RCC 7860 (cell line): Measurements from ENCODE around the gene ZNF407.
A peak's percentile ranks its signal among the peaks of the same experiment; 100 is the strongest.

Source experiments
- DNase-seq: peaks from one replicate; pipeline ENCODE4 v3.0.0-alpha.2; 2015; ENCODE audit warnings: low spot score
- FAIRE-seq: peaks from 2 replicates; lab custom pipeline; 2012; peaks lifted over from hg19 to GRCh38; lab: Jason Lieb, UNC

ZNF407 gene

DNA sequence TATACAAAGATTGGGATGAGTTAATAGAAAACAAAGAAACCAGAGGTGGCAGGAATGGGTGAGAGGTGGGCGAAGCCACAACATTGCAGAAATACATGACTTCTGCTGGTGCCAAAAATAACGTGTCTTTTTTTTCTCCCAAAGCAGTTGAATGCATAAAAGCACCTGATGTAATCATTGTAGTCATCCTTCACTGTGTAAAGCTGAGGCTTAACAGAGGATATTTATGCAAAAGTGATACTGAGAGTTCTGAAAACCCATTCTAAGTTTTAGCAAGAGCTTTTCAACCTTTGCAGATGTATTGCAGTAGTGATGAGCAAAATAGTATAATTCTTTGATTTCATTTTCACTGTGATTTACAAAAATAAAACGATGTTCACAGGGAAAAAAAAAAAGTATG, 438.3 kb downstream of the ZNF407 start:
- FAIRE-seq, result no peak
- no peak for DNase-seq

DNA sequence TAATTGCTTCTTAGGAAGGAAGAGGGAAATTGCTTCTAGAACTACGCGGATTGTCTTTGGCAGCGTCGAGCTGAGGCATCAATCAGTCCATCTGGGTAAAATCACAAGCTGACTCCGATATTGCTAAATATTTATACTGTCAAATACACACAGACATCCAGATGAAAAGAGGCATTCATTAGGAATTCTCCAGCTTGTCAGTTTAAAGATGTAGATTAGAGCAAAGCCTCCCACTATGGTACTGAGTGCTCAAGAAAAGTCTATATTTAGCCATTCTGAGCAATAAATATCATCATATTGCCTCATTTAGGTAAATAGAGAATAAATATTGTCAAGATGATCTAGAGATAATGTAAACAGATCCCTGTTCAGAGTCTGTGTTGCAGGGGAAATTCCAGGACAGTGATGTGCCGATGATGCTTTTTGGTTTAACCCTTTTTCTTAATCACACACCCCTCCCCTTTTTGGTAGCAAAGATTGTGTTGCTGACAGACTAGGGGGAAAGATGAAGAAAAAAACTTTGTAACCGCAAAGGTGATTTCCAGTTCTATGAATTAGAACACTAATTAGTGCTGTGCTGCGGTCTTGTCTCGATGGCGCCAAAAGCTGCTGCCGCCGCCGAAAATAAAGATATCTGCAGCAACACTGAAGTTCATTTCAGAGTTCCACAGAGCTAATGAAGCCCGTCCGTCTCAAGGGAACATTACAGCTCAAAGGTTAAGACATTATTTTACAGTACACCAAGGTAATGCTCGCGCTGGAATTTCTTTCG, 439.4 kb downstream of the ZNF407 start:
- DNase-seq (no peak), FAIRE-seq (no peak)

DNA sequence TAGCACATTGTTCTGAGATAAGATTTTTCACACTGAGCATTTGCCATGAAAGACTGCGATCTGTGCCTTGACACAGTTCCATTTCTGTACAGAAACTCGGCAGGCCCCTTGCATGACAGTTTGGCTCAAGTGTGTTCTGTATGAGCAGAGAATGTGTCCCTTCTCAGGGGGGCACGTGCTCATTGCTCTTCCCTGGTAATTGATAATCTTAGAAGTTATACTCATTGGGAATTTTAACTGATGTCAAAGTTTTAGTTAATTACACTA, 440.0 kb downstream of the ZNF407 start:
- DNase-seq, result no peak
- no peak for FAIRE-seq

DNA sequence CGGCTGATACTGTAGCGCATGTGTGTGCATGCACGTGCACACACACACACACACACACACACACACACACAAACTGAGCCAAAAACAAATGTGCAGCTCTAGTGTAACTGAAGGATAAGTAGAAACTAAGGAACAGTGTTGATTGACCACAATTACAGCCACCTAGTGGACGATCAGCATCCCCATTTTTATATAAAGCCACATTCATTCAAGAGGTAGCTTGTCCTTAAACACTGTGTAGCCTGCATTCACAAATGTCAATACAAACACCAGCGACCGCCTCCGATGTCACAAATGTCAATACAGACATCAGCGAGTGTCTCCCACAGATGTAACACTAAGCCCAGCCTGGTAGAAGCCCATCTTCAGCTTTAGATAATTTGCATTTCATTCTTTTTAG, 443.9 kb downstream of the ZNF407 start:
- no peak for FAIRE-seq
- peak; percentile 7 for DNase-seq

DNA sequence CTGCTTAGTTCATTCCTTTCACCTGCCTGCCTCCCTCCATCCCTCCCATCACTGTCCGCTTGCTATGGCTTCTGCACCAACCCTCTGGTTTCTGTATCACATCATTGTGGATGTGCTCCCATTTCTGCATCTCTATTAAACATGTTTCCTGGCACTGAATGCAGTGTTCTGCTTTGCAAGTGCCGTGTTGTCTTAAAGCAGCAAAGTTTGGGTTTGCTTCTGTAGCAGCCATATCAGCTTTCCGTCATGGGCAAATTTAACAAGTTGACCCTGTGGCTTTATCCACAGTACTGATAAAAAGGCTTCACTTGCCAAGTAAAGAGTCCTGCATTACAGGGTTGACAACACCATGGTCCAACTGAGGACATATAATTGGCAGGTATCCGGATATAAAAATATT, 445.8 kb downstream of the ZNF407 start:
- FAIRE-seq (no peak), DNase-seq (no peak)

DNA sequence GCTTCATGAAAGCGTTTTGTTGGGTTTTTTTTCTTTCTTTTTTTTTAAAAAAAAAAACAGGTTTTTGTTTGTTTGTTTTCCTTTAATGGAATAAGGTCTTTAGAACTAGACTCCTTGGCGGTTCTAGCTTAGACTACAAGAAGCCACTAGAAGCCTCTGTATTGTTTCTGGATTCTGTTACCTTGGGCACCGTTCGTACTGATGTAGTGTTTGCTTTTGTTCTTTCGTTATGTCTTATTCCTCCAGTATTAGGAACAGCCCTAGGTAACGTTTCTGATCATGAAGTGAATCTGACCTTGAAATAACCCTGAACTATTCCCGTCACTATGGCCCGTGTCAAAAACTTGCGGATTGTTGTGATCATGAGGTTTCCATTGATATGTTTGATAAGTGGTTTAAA, 446.6 kb downstream of the ZNF407 start:
- FAIRE-seq, result no peak

DNA sequence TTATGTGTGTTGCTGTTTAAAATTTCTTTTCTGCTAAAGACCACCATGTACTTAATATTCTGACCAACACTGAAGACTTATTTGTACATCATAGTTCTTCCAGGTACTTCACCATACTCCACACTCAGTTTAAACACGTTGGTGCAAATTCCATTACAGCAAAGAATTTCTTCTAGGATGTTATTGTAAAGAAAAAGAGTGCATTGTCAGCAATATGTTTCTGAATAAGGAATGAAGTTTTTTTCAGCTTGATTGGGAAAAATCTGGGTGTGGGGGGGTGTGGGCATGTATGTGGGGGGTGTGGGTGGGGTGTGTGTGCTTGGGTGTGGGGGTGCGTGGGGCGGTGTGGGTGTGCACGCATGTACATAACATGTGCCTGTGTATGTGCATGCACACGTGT, 447.1 kb downstream of the ZNF407 start:
- no peak for DNase-seq
- no peak for FAIRE-seq

More for the DNA sequence above, 446.6 kb downstream of the ZNF407 start:
- DNase-seq, result no peak

DNA sequence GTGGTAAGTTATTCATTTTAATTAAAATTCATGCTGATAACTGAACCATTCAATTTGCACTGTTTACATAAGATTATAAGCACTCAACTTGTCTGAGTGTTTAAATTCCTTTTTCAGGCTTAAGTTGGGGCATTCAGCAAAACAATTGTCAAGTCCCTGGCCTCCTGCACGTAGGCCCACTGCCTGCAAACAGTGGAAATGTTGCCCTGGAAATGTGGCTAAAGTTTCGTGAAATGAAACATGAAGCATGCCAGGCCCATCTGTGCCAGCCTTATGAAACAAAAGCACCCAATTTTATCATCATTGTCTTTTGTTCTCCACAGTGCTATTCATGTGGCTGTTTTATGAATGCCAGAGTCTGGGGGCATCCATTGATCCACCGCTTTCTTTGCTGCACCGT, 447.6 kb downstream of the ZNF407 start:
- FAIRE-seq (no peak), DNase-seq (no peak)

DNA sequence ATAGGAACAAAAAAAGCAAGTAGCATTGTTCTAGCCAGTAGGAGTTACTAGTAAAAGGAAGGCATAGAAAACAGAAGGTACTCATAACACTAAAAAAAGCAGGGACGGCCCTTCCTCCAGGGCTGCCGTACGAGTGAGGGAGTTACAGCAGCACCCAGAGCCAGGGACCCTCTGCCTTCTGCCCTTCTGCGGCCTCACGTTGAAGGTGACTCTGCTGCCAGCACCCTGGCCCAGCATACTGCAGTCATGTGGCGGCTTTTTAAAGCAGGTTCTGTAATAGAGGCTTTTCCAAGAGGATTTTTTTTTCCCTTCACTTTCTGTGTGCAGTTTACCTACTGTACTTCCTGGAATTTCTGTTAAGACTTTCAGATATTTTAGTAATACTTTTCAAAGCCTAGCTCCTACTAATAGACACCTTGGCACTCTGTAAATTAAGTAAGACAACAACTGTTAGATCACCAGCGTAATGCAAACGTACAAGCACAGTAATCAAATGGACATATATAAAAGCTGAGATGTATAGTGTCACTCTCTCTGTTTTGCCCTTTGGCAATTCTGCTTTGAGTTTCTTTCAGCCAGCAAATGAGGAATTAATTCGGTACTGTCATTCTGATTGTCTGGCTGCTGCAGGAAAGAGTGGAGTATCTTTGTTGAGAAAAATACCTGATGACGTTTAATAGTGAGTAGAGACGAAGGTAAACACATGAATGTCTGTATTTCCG, 449.7 kb downstream of the ZNF407 start:
- FAIRE-seq, result no peak

DNA sequence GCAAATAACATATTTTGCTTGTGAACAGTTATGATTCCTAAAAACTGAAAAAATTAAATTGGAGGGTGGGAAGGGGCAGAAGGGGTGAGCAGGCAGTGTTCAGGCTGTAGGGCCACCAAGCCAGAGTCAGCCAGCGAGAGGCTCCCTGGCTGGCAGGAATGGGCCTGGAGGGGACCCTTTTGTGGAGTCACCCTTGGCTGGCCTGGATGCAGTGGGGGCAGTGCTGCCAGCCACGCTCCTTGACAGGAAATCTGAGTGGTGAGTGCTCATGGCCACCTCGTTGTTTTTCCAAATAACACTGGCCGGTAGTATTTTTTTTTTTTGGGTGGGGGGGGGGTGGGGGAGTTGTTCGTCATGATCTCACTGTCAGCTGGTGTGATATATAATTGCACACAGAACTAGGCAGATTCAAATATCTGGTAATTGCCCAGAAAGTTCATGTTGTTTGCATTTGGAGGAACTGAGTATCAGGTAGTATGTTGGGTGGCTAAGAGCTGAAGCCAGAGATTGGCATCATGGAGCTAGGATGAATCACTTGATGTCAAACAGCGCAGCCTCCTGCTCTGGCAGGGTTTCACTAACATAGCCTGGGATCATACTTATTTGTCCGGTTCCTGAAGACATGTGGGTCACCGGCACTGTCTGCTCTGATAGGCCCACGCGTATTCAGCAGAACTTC, 451.2 kb downstream of the ZNF407 start:
- no peak for DNase-seq
- FAIRE-seq, result no peak

More for the DNA sequence above, 449.7 kb downstream of the ZNF407 start:
- no peak for DNase-seq

DNA sequence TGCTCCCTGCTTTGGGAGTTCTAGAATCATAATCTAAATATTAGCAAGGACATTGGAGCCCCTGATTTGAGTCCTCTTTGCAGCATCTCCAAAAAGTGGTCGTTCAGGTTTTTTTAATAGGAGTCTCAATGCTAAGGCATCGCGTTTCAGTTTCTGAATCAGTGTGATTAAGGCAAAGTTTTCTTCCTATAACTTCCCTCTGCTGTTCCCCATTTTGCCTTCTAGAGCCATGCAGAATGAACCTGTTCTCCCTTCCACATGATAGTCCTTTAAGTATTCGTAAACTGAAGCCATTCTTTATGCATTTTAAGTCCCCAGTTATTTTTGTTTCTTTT, 451.8 kb downstream of the ZNF407 start:
- no peak for FAIRE-seq

DNA sequence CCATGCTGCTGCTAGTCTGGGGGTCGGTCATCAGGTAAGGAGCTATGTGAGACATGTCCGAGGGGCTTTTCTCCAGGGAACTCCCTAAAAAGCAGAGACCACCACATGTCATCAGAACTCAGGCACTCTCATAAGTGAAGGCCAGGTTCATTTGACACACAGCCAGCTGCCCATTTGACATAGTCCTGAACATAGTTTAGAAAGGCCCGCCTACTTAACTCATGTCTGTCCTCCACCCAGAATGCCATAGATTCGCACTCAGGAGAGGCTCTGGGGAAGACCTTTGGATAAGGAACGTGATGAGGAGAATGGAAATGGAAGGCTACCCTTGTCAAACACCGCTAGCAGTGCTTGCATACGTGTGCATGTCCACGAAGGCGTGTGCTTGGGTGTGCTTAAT, 454.1 kb downstream of the ZNF407 start:
- DNase-seq (no peak), FAIRE-seq (no peak)

More for the DNA sequence above, 451.8 kb downstream of the ZNF407 start:
- DNase-seq, result no peak

DNA sequence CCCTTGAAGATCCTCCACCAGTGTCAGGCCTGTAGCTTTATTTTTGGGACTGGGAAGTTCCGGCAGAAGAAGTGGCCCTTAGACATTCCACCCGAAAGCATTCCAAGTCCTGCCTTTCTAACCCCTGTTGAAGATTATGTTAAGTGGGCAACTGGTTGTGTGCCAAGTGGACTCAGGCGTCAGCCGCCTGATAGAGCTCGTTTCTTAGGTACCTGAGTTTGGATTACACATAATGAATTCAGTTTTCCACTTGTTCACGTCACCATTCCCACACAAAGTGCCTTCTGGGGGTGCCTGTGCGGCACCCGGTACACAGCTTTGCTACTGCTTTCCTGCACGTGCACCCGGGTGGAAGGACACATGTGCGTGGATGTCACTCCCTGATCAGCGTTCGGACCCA, 454.8 kb downstream of the ZNF407 start:
- no peak for FAIRE-seq

DNA sequence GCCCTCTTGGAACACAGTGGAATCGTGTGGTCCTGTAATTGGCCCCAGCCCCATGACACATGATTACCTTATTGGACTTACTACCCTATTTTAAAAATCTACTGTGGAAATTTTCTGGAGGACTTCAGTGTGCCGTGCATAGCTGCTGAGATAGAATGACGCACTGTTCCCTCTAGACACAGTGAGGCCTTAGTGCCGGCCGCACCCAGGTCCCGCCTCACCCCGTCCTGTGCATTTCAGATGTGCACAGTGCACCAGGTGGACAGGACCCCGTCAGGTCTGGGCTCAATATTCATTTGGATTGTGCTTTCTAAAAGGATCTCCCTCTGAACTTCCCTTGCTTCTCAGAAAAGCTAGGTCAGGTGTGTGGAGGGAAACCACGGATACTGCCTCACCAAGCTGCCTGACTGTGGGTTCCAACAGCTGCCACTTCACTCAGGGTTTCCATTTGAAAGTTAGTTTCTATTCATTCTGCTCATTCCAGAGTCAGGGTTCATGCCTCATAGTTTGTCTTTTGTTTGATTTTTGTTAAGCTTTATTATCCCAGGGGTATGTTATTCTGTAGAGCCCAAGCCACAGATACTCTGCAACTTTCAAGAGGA, 455.5 kb downstream of the ZNF407 start:
- no peak for FAIRE-seq
- no peak for DNase-seq

More for the DNA sequence above, 454.8 kb downstream of the ZNF407 start:
- no peak for DNase-seq

DNA sequence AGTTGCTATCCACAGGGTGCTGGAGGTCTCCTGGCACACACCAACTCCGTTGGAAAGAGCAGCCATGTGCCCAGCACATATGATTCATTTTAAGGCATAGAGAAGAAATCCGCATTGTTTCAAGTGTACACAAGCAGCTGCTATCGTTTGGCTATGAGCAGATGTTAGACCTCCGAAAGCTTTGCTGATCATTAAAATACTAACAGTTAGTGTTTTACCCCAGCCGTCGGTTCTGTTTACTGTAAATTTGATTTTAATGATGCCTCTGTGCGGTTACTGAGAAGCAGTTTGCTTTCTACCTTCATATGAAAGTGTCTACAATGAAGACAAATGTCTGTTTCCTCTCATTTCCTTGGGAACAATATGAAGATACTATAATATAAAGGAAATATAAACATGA, 456.4 kb downstream of the ZNF407 start:
- DNase-seq, result no peak
- FAIRE-seq, result no peak

DNA sequence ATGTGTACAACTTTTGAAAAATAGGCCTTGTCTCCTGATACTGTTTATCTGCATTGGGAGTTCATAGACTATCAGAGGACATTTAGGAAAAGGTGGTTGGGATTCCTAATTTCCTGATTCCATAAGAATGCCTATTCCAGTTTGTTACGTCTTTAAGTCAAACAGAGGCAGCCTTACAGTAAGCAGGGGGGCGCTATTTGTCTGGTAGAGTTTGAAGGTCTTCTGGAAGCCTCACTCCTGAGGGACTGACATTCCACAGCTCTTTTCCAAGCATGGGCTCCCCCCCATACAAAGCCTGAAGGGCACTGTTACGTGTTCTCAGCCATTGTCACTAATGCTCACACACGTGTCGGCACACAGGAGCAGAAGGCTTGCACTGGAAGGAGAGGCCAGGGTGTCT, 456.9 kb downstream of the ZNF407 start:
- DNase-seq, result no peak
- FAIRE-seq, result no peak

DNA sequence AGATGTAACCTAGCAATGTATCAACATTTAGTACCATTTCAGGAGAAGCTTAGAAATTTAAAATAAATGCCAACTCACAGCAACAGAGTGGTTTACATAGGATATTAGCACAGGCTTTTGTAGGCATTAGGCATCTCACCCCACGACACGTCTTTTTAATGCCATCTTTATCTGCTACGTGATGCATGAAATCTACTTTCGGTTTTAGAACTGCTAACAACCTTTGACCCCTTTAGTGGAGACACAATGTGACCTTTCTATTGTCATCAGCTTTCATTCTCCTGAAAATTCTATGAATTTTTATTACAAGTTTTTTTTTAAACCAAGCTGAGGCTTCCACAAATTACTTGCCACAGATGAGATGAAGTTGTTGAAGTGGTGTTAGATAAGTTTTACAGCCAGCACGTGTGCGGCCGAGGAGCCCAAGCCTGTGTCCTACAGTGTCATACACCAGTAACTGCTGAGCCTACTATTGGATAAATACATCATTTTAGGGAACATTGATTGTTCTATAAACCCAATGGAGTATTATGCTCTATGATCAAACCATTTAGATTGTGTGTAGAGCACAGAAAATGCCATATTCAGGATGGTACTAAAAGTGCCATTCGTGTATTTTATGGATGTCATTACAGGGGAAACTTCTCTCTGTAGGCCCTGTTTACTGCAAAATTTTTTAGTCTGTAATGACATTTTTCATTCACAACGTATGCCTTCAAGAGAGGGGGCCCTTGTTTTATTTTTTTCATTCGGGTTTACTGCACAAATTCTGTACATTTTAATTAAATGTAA, 459.7 kb downstream of the ZNF407 start:
- DNase-seq (no peak), FAIRE-seq (no peak)

DNA sequence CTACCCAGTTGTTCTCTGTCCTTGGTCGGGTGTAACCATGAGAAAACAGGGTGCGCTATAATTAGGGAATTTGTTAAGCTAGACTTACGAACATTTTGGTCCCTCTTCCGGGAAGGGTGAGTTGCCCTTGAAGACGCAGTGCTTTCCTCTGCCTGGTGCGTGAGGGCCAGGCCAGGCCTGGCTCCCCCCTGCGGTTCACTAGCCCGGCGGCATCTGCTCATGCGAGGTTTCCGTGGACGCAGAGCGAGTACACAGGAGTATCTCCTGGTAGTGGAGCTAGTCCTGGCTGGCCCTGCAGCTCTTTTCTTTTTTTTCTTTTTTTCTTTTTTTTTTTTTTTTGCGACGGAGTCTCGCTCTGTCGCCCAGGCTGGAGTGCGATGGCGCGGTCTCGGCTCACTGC, 462.5 kb downstream of the ZNF407 start:
- DNase-seq (no peak), FAIRE-seq (no peak)

DNA sequence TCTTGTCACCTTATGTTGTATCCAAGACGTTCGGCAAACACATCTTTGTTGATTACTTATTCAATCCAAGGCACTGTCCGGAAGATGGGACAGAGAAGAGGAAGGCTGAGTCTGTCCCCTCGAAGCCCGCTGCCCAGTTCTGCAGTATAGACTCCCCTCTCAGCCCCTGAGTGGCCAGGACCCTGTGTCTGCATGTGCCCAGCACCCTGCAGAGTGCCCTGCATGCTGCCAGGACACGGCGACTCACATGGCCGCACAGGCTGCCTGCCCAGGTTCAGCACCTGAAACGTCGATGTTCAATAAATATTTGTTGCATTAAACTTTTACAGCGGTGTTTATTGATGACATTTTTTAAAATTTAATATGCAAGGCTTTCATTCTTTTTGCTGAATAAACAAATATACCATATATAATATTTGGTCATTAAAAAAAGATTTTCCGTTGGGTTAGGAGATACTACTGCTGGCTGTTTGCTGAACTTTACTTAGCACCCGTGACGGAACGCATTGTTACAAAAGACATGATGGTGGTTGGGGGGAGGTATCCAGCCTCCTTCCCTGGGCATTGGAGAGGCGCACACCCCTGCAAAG, 464.7 kb downstream of the ZNF407 start:
- no peak for FAIRE-seq
- DNase-seq, result no peak

DNA sequence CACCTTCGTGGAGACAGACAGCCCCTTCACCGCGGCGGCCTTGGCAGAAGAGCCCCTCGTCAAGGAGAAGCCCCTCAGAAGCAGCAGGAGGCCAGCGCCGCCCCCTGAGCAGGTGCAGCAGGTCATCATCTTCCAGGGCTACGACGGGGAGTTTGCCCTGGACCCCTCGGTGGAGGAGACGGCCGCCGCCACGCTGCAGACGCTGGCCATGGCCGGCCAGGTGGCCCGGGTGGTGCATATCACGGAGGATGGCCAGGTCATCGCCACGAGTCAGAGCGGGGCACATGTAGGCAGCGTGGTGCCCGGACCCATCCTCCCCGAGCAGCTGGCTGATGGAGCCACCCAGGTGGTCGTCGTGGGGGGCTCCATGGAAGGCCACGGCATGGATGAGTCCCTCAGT, 465.5 kb downstream of the ZNF407 start:
- FAIRE-seq (no peak), DNase-seq (no peak)
